Measurements from ENCODE around the gene DLGAP1.

DNA sequence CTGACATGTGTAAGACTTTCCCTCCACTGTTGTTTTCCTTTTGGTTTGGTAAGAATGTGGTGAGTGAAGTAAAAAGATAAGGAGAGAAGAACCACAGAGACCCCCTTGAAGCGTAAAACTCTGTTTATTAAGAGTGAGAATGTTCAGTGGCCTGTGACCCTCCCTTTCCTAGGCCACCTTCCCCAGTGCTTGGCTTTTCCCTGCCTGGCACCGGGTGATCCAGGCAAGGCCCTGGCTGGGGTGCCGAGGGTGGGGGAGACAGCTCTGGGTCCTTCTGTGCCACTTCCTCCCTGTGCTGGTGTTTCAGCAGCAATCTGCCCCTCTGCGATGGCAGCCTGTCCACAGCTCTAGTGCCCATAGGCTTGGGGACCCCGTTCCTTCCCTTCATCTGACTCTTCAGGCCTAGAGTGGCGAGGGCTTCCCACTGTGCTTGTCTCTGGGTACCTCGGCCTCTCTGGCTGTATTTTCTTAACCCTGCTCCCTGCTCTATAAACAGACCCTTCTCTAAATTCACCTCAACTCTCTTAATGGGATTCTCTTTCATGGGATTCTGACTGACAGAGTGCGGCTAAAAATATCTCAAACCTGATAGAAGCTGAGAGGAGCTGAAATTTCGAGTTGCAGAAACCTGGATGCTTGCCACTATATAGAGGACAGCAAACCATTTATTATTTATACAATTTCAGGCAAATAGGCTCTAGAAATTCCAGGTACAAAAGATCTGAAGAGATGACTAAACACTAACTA, 461.0 kb downstream of the DLGAP1 start:
- TF ChIP-seq POLR2AphosphoS5 (IDR thresholded peaks at IDR 0.05; ENCODE audit: insufficient read depth in 1 of 2, low read depth in 1 of 2) (no peak), POLR2A (IDR thresholded peaks at IDR 0.05) (no peak)
